ENCODE measurements around the gene KLHL29. TPM values are rescaled to one million over a fixed set of nuclear protein-coding genes. Genes with fewer than 3 reads are reported as not detected.

Gene KLHL29
- total RNA-seq, 1 experiment from 2014 or later: 2.4 TPM

GRCh38 chr2:23686405-23687029 is 301.5 kb downstream of the KLHL29 start:
- no peak overlapping the region for H2BK12ac ChIP-seq (ENCODE audit: insufficient read length, low read depth, low read length)
- no peak overlapping the region for H3K18ac ChIP-seq (ENCODE audit: insufficient read length, low read depth, low read length)
- H4K91ac ChIP-seq (ENCODE audit: insufficient read length, low read depth, low read length): no peak overlapping the region
- no peak overlapping the region for H2AK5ac ChIP-seq (ENCODE audit: insufficient read length, low read length)
- no peak overlapping the region for H3T11ph ChIP-seq (ENCODE audit: low read length)
- H3K9me3 ChIP-seq (ENCODE audit: control insufficient read depth, low read depth, low read length): no peaks in the 10 kb centered on the region
- H2BK15ac ChIP-seq (ENCODE audit: low read depth, low read length): no peak overlapping the region
- H3K4me2 ChIP-seq (ENCODE audit: insufficient read depth, insufficient read length, low read length): no peak overlapping the region
- no peak overlapping the region for H4K5ac ChIP-seq (ENCODE audit: insufficient read length, low read depth, low read length)
- Mint-ChIP-seq H3K27ac (no peak overlapping the region), H3K36me3 (ENCODE audit: insufficient read depth in 1 of 3, low read depth in 3 of 3) (peaks cover 0 to 4% (median 0%) of the 10 kb centered on the region in 3 experiments; a peak in 4 of 7 replicates), H3K27me3 (ENCODE audit: low read depth) (peaks cover 5% of the 10 kb centered on the region), H3K4me1 (peaks cover 10 to 28% of the 10 kb centered on the region in 2 experiments), H3K9me3 (no peaks in the 10 kb centered on the region; a peak in 1 of 5 replicates), H3K4me3 (no peak overlapping the region)
- no peak overlapping the region for H3K9ac ChIP-seq (ENCODE audit: extremely low read depth, insufficient read length, low read length)
- no peak overlapping the region for H2BK120ac ChIP-seq (ENCODE audit: low read depth, low read length, poor library complexity, severe bottlenecking)
- H3K56ac ChIP-seq (ENCODE audit: insufficient read length, low read depth, low read length): no peak overlapping the region
- TF ChIP-seq, protein P1, sequence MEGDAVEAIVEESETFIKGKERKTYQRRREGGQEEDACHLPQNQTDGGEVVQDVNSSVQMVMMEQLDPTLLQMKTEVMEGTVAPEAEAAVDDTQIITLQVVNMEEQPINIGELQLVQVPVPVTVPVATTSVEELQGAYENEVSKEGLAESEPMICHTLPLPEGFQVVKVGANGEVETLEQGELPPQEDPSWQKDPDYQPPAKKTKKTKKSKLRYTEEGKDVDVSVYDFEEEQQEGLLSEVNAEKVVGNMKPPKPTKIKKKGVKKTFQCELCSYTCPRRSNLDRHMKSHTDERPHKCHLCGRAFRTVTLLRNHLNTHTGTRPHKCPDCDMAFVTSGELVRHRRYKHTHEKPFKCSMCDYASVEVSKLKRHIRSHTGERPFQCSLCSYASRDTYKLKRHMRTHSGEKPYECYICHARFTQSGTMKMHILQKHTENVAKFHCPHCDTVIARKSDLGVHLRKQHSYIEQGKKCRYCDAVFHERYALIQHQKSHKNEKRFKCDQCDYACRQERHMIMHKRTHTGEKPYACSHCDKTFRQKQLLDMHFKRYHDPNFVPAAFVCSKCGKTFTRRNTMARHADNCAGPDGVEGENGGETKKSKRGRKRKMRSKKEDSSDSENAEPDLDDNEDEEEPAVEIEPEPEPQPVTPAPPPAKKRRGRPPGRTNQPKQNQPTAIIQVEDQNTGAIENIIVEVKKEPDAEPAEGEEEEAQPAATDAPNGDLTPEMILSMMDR (conservative IDR thresholded peaks at IDR 0.05): no peak
- H3K27me3 ChIP-seq (ENCODE audit: insufficient read depth, low read length): no peaks in the 10 kb centered on the region
- no peak overlapping the region for H3K14ac ChIP-seq (ENCODE audit: insufficient read depth, low read length)
- no peaks in the 10 kb centered on the region for H3K79me2 ChIP-seq (ENCODE audit: insufficient read depth, low read length)
- H2BK5ac ChIP-seq (ENCODE audit: insufficient read length, low read length): no peak overlapping the region
- no peaks in the 10 kb centered on the region for H3K79me1 ChIP-seq (ENCODE audit: insufficient read depth, low read depth, low read length, poor library complexity, severe bottlenecking)
- H4K8ac ChIP-seq (replicated peaks; ENCODE audit: insufficient read length, low read depth, low read length): no peak overlapping the region
- no peaks in the 10 kb centered on the region for H3K23me2 ChIP-seq (ENCODE audit: insufficient read length, low read depth, low read length, poor library complexity, severe bottlenecking)
- DNase-seq: no peak
- no peak overlapping the region for H3K4ac ChIP-seq (ENCODE audit: low read depth, low read length)
- H3K27ac ChIP-seq (ENCODE audit: insufficient read length, low read depth, low read length): no peak overlapping the region
- H3K4me1 ChIP-seq (ENCODE audit: insufficient read depth, low read length): no peaks in the 10 kb centered on the region
- no peak overlapping the region for H2AFZ ChIP-seq (ENCODE audit: low read length)
- no peak overlapping the region for H2BK20ac ChIP-seq (ENCODE audit: low read depth, low read length, poor library complexity, severe bottlenecking)
- no peak overlapping the region for H3K23ac ChIP-seq (ENCODE audit: insufficient read length, low read depth, low read length)
- no CpG with 5 or more reads among the region's 13 CpGs for WGBS (ENCODE audit: extremely low coverage, insufficient read length, low lambda C conversion rate)
- H4K20me1 ChIP-seq (ENCODE audit: control insufficient read depth, insufficient read depth, insufficient read length): no peaks in the 10 kb centered on the region
